HEK293 (cell line): ENCODE results near the gene OPCML.

Experiments used
- REST ChIP-seq: fragments of 450-650 bp; formaldehyde crosslinking; IDR thresholded peaks from 2 replicates; pipeline ENCODE4 v1.5.1; 2016; ENCODE audit warnings: missing biosample characterization, missing genetic modification characterization
- SCRT1 ChIP-seq: fragments of 450-650 bp; formaldehyde crosslinking; IDR thresholded peaks from 2 replicates; pipeline ENCODE4 v1.5.1; 2016; ENCODE audit warnings: missing biosample characterization, missing genetic modification characterization, borderline replicate concordance
- ZBTB21 ChIP-seq: fragments of 450-650 bp; formaldehyde crosslinking; IDR thresholded peaks from 2 replicates; pipeline ENCODE4 v1.5.1; 2017; ENCODE audit warnings: missing biosample characterization, missing genetic modification characterization
- ZNF174 ChIP-seq: fragments of 450-650 bp; formaldehyde crosslinking; IDR thresholded peaks from 2 replicates; pipeline ENCODE4 v1.5.0; 2017; ENCODE audit warnings: missing biosample characterization, mild to moderate bottlenecking, missing genetic modification characterization
- ZNF24 ChIP-seq: fragments of 450-650 bp; formaldehyde crosslinking; IDR thresholded peaks from 2 replicates; pipeline ENCODE4 v1.5.1; 2016; ENCODE audit warnings: missing biosample characterization, missing genetic modification characterization
- ZNF544 ChIP-seq: fragments of 450-650 bp; formaldehyde crosslinking; IDR thresholded peaks from 2 replicates; pipeline ENCODE4 v1.5.0; 2017; ENCODE audit warnings: missing biosample characterization, missing genetic modification characterization
- ZNF785 ChIP-seq: fragments of 450-650 bp; formaldehyde crosslinking; IDR thresholded peaks from 2 replicates; pipeline ENCODE4 v1.5.1; 2016; ENCODE audit warnings: missing biosample characterization, missing genetic modification characterization
- ZSCAN30 ChIP-seq: fragments of 450-650 bp; IDR thresholded peaks from 2 replicates; pipeline ENCODE4 v1.5.1; 2018; ENCODE audit warnings: missing biosample characterization, mild to moderate bottlenecking, missing genetic modification characterization, moderate library complexity
- TF ChIP-seq, protein P1 (sequence below): fragments of 450-650 bp; formaldehyde crosslinking; IDR thresholded peaks from 2 replicates; pipeline ENCODE4 v1.5.1; 2016; ENCODE audit warnings: missing biosample characterization, missing genetic modification characterization
- TF ChIP-seq, protein P2 (sequence below): fragments of 450-650 bp; formaldehyde crosslinking; IDR thresholded peaks from 2 replicates; pipeline ENCODE4 v1.5.1; 2017; ENCODE audit warnings: missing biosample characterization, missing genetic modification characterization

DNA sequence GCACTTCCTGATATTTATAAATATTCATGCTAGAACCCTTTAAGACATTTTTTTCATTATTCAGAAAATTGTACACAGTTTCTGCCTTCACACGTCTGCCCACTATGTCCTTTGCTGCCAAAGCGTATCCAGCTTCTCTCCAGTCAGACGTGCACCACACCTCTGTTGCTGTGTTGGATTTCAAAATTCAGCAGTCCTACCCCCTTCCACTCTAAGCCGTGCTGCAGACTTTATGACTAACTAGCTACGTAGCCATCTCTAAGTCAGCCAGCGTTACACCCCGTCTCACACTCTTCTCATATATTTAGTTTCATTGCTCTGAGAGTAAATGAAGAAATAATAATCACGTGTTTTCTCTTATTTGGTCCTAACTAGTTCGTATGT, 28.2 kb upstream of the OPCML start:
- TF ChIP-seq REST (no peak), ZNF24 (no peak), ZNF785 (tag by site-specific recombination) (no peak), ZNF544 (no peak), SCRT1 (tag by site-specific recombination) (no peak), ZSCAN30 (no peak), ZNF174 (tag by site-specific recombination) (no peak), ZBTB21 (tag by site-specific recombination) (no peak)
- TF ChIP-seq, protein P1, sequence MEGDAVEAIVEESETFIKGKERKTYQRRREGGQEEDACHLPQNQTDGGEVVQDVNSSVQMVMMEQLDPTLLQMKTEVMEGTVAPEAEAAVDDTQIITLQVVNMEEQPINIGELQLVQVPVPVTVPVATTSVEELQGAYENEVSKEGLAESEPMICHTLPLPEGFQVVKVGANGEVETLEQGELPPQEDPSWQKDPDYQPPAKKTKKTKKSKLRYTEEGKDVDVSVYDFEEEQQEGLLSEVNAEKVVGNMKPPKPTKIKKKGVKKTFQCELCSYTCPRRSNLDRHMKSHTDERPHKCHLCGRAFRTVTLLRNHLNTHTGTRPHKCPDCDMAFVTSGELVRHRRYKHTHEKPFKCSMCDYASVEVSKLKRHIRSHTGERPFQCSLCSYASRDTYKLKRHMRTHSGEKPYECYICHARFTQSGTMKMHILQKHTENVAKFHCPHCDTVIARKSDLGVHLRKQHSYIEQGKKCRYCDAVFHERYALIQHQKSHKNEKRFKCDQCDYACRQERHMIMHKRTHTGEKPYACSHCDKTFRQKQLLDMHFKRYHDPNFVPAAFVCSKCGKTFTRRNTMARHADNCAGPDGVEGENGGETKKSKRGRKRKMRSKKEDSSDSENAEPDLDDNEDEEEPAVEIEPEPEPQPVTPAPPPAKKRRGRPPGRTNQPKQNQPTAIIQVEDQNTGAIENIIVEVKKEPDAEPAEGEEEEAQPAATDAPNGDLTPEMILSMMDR (tag by site-specific recombination) = no peak
- TF ChIP-seq, protein P2, sequence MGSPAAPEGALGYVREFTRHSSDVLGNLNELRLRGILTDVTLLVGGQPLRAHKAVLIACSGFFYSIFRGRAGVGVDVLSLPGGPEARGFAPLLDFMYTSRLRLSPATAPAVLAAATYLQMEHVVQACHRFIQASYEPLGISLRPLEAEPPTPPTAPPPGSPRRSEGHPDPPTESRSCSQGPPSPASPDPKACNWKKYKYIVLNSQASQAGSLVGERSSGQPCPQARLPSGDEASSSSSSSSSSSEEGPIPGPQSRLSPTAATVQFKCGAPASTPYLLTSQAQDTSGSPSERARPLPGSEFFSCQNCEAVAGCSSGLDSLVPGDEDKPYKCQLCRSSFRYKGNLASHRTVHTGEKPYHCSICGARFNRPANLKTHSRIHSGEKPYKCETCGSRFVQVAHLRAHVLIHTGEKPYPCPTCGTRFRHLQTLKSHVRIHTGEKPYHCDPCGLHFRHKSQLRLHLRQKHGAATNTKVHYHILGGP (tag by site-specific recombination) = no peak
